IMR-90 (cell line): ENCODE results near the gene NAV2. TPM values are rescaled to one million over a fixed set of nuclear protein-coding genes. Genes with fewer than 3 reads are reported as not detected.

ENCODE experiments used
- ATAC-seq: fragments of 200-7000 bp; cut with Tn5 transposase; 2 replicates; pipeline ENCODE4 v1.9.1; 2020; ENCODE audit warnings: low read depth, mild to moderate bottlenecking, moderate library complexity
- BruUV-seq: library from RNA; stranded (reverse); fragments of 400-500 nt; replicated peaks from 2 replicates; lab custom pipeline; 2021; lab: Mats Ljungman, UMichigan
- CTCF ChIA-PET: fragments of 300-600 bp; formaldehyde crosslinking; extraction: SDS; loops from one replicate; lab custom pipeline; 2021; ENCODE audit warnings: antibody characterized with exemption; lab: Yijun Ruan, JAX
- POLR2A ChIA-PET: fragments of 300-600 bp; sonication (Branson Sonifier 250); formaldehyde crosslinking; loops from one replicate; lab custom pipeline; 2022; ENCODE audit warnings: antibody characterized with exemption; ENCODE audit not compliant: unreplicated experiment; lab: Charles Lee
- DNase-seq: peaks from one replicate; pipeline ENCODE4 v3.0.0; 2013
- H2AFZ ChIP-seq: replicated peaks from 2 replicates; pipeline ENCODE3; 2013; ENCODE audit warnings: low read length, mild to moderate bottlenecking; ENCODE audit not compliant: poor library complexity
- H2AK5ac ChIP-seq: 2 replicates; pipeline ENCODE4 v1.6.1; 2013; ENCODE audit warnings: low read depth, low read length, inconsistent platforms
- H2AK9ac ChIP-seq: replicated peaks from 2 replicates; pipeline ENCODE3; 2013; ENCODE audit warnings: mild to moderate bottlenecking, low read depth, low read length, moderate library complexity; ENCODE audit not compliant: poor library complexity
- H2BK120ac ChIP-seq: 2 replicates; pipeline ENCODE4 v1.6.1; 2013; ENCODE audit warnings: low read depth, low read length, inconsistent platforms
- H2BK15ac ChIP-seq: 3 replicates; pipeline ENCODE4 v1.6.1; 2013; ENCODE audit warnings: low read depth, low read length, inconsistent platforms
- H2BK20ac ChIP-seq: 2 replicates; pipeline ENCODE4 v1.6.1; 2013; ENCODE audit warnings: low read depth, mild to moderate bottlenecking, inconsistent platforms, low read length, moderate library complexity
- H2BK5ac ChIP-seq: 2 replicates; pipeline ENCODE4 v1.6.1; 2013; ENCODE audit warnings: mild to moderate bottlenecking, low read depth, low read length, inconsistent platforms; ENCODE audit not compliant: poor library complexity, severe bottlenecking
- H3K14ac ChIP-seq: replicated peaks from 2 replicates; pipeline ENCODE4 v1.6.1; 2013; ENCODE audit warnings: low read depth, low read length, inconsistent platforms
- H3K18ac ChIP-seq: 2 replicates; pipeline ENCODE4 v1.6.1; 2013; ENCODE audit warnings: low read depth, low read length, control low read depth
- H3K23ac ChIP-seq: 2 replicates; pipeline ENCODE4 v1.6.1; 2013; ENCODE audit warnings: low read depth, low read length, inconsistent platforms
- H3K27ac ChIP-seq: 2 replicates; pipeline ENCODE4 v1.5.1; 2013; ENCODE audit warnings: mild to moderate bottlenecking, control low read depth, low read length; ENCODE audit not compliant: insufficient read depth
- H3K27me3 ChIP-seq: 2 replicates; pipeline ENCODE4 v1.6.1; 2013; ENCODE audit warnings: low read length; ENCODE audit not compliant: control insufficient read depth, insufficient read depth
- H3K36me3 ChIP-seq: 2 replicates; pipeline ENCODE4 v1.6.1; 2013; ENCODE audit warnings: low read length, mixed read lengths; ENCODE audit not compliant: control insufficient read depth, insufficient read depth
- H3K4ac ChIP-seq: 2 replicates; pipeline ENCODE4 v1.6.1; 2013; ENCODE audit warnings: low read depth, low read length, inconsistent platforms
- H3K4me1 ChIP-seq: 2 replicates; pipeline ENCODE4 v1.6.1; 2013; ENCODE audit warnings: low read length, mixed read lengths; ENCODE audit not compliant: control insufficient read depth, insufficient read depth
- H3K4me2 ChIP-seq: 2 replicates; pipeline ENCODE4 v1.6.1; 2013; ENCODE audit warnings: low read depth, mild to moderate bottlenecking, control low read depth, low read length, moderate library complexity
- H3K4me3 ChIP-seq: 2 replicates; pipeline ENCODE4 v1.5.1; 2013; ENCODE audit warnings: low read depth, mild to moderate bottlenecking, control low read depth, low read length, moderate library complexity; ENCODE audit not compliant: insufficient read depth
- H3K56ac ChIP-seq: 2 replicates; pipeline ENCODE4 v1.6.1; 2013; ENCODE audit warnings: low read length, inconsistent platforms; ENCODE audit not compliant: insufficient read depth; ENCODE audit errors: extremely low read depth
- H3K79me1 ChIP-seq, 2 experiments: 2 replicates each; pipeline ENCODE4 v1.6.1; 2013; ENCODE audit warnings: low read length in 2 of 2, inconsistent platforms in 1 of 2, low read depth in 1 of 2
- H3K9ac ChIP-seq: 2 replicates; pipeline ENCODE4 v1.6.1; 2013; ENCODE audit warnings: low read depth, low read length, control low read depth
- H3K9me1 ChIP-seq: 2 replicates; pipeline ENCODE4 v1.6.1; 2013; ENCODE audit warnings: low read length, inconsistent platforms; ENCODE audit not compliant: insufficient read depth
- H3K9me3 ChIP-seq: 2 replicates; pipeline ENCODE4 v1.6.1; 2013; ENCODE audit warnings: low read length; ENCODE audit not compliant: control insufficient read depth, insufficient read depth
- H4K20me1 ChIP-seq: 2 replicates; pipeline ENCODE4 v1.6.1; 2013; ENCODE audit warnings: low read length, inconsistent platforms; ENCODE audit not compliant: insufficient read depth
- H4K5ac ChIP-seq: 2 replicates; pipeline ENCODE4 v1.6.1; 2013; ENCODE audit warnings: mild to moderate bottlenecking, low read depth, low read length, control low read depth
- H4K8ac ChIP-seq, 2 experiments: 2 replicates each; pipeline ENCODE4 v1.6.1; 2013; ENCODE audit warnings: low read depth in 2 of 2, low read length in 2 of 2, control low read depth in 1 of 2, inconsistent platforms in 1 of 2
- H4K91ac ChIP-seq: 2 replicates; pipeline ENCODE4 v1.6.1; 2013; ENCODE audit warnings: low read depth, low read length, inconsistent platforms; ENCODE audit not compliant: insufficient read depth
- BHLHE40 ChIP-seq: fragments of 150-350 bp; IDR thresholded peaks from 2 replicates; pipeline ENCODE4 v1.6.1; 2016; ENCODE audit warnings: mild to moderate bottlenecking, low read depth, low read length
- CHD1 ChIP-seq: IDR thresholded peaks from 2 replicates; pipeline ENCODE4 v1.6.1; 2012; ENCODE audit warnings: low read depth, low read length, improper control_type of control experiment
- CTCF ChIP-seq: conservative IDR thresholded peaks from 2 replicates; pipeline ENCODE4 v1.5.1; 2012; ENCODE audit warnings: mild to moderate bottlenecking, low read depth, low read length, improper control_type of control experiment
- MAFK ChIP-seq: IDR thresholded peaks from 2 replicates; pipeline ENCODE4 v1.6.1; 2012; ENCODE audit warnings: low read depth, low read length, improper control_type of control experiment
- MAZ ChIP-seq: IDR thresholded peaks from 2 replicates; pipeline ENCODE4 v1.6.1; 2012; ENCODE audit warnings: low read depth, mild to moderate bottlenecking, low read length, improper control_type of control experiment, moderate library complexity, borderline replicate concordance
- MXI1 ChIP-seq: IDR thresholded peaks from 2 replicates; pipeline ENCODE4 v1.6.1; 2012; ENCODE audit warnings: low read depth, mild to moderate bottlenecking, low read length, moderate library complexity, borderline replicate concordance
- NFE2L2 ChIP-seq: fragments of 150-350 bp; IDR thresholded peaks from 2 replicates; pipeline ENCODE4 v1.6.1; 2016; ENCODE audit warnings: low read depth, mild to moderate bottlenecking, low read length
- POLR2A ChIP-seq: IDR thresholded peaks from 2 replicates; pipeline ENCODE4 v1.6.1; 2012; ENCODE audit warnings: mild to moderate bottlenecking, low read depth, low read length
- RCOR1 ChIP-seq: IDR thresholded peaks from 2 replicates; pipeline ENCODE4 v1.6.1; 2012; ENCODE audit warnings: mild to moderate bottlenecking, low read length, improper control_type of control experiment; ENCODE audit not compliant: insufficient replicate concordance
- USF2 ChIP-seq: fragments of 150-350 bp; IDR thresholded peaks from 2 replicates; pipeline ENCODE4 v1.6.1; 2017; ENCODE audit warnings: mild to moderate bottlenecking, antibody characterized with exemption, low read length, low read depth
- WGBS, 2 experiments: methylation state at CpG; one replicate each; pipeline versions ENCODE4 v1.1.5 to v1.1.7; 2013; ENCODE audit warnings: missing lambda C conversion rate in 2 of 2; ENCODE audit not compliant: insufficient read length in 1 of 2; ENCODE audit errors: extremely low coverage in 2 of 2; 5-methylcytosine and 5-hydroxymethylcytosine counted together
- dilution Hi-C: fragments of 300-500 bp; cut with HindIII; formaldehyde crosslinking; loops from one replicate; pipeline ENCODE4 v1.14.3; 2018; ENCODE audit warnings: low sequenced_read_pairs; ENCODE audit not compliant: unreplicated experiment
- in situ Hi-C: fragments of 300-500 bp; cut with MboI; formaldehyde crosslinking; loops from 3 replicates; pipeline ENCODE4 v1.14.3; 2019; ENCODE audit warnings: low sequenced_read_pairs, inconsistent platforms, mixed read lengths
- intact Hi-C: fragments of 100-400 bp; cut with micrococcal nuclease; formaldehyde crosslinking; loops from 2 replicates; pipeline ENCODE4 v1.10.0; 2022
- polyA plus RNA-seq, 3 experiments: library from polyadenylated mRNA; depleted of rRNA; stranded (reverse); fragments of >200 nt; gene quantifications; 2 replicates each; pipeline ENCODE4 v1.2.3, GENCODE V29; 2012; ENCODE audit warnings: low replicate concordance in 1 of 3
- total RNA-seq: library from RNA; depleted of rRNA; stranded (reverse); fragments of >200 nt; gene quantifications from 2 replicates; pipeline ENCODE4 v1.2.3, GENCODE V29; 2012

Gene NAV2
- total and polyA plus RNA-seq, 2 of the 4 experiments (the other 2 are of a cell fraction), result 4.5 to 12.6 TPM

- Histone ChIP-seq H4K91ac (no peak overlapping the region), H3K79me1 (no peaks in the 10 kb centered on the region), H3K56ac (no peak overlapping the region), H3K18ac (no peak overlapping the region), H3K4me3 (no peak overlapping the region), H3K4ac (no peak overlapping the region), H3K9me1 (peaks cover 8% of the 10 kb centered on the region), H4K5ac (no peak overlapping the region), H2AFZ (no peak overlapping the region), H3K9me3 (no peaks in the 10 kb centered on the region), H3K9ac (no peak overlapping the region), H4K8ac (no peak overlapping the region), H4K20me1 (no peaks in the 10 kb centered on the region), H3K14ac (no peak overlapping the region), H2BK5ac (no peak overlapping the region), H3K27me3 (no peaks in the 10 kb centered on the region), H3K4me1 (peaks cover 16% of the 10 kb centered on the region), H2BK120ac (no peak overlapping the region; the same call in 1 of the 2 replicates), H2AK9ac (no peak overlapping the region), H3K4me2 (no peak overlapping the region), H2BK15ac (no peak overlapping the region), H3K27ac (no peak overlapping the region), H2AK5ac (peak overlapping the region; percentile 19), H3K23ac (no peak overlapping the region), H3K36me3 (no peaks in the 10 kb centered on the region), H2BK20ac (no peak overlapping the region)
- TF ChIP-seq CTCF (no peak), RCOR1 (no peak), CHD1 (no peak), POLR2A (no peak), MAFK (no peak), MXI1 (no peak), USF2 (no peak), MAZ (no peak), BHLHE40 (no peak), NFE2L2 (no peak)
- intact Hi-C loops (loop anchor here (5.0 kb wide), 1 partner anchor 70 kb away; no protein-coding TSS in a partner anchor), in situ Hi-C loops (no loop called here), dilution Hi-C loops (no loop called here)
- no TSS peak for BruUV-seq
- ChIA-PET POLR2A (no interaction called here), CTCF (no interaction called here)
- DNase-seq, result no peak
- WGBS, 2 experiments, result 85% methylated on average over 2 of the region's 3 CpGs; no CpG with 5 or more reads in 1 of the 2 experiments
- no peak for ATAC-seq
Observed at GRCh38 chr11:19666951-19667350, 45.7 kb upstream of the NAV2 start.
